Type B pancreatic cell (in vitro differentiated cells): Measurements from ENCODE around the gene KRTAP10-10. TPM values are rescaled to one million over a fixed set of nuclear protein-coding genes. Genes with fewer than 3 reads are reported as not detected.

Experiments used
- DNase-seq: peaks from one replicate; pipeline ENCODE4 v3.0.0; 2021; ENCODE audit warnings: mixed read lengths; ENCODE audit not compliant: unreplicated experiment; ENCODE audit errors: extremely low spot score
- H3K27ac Mint-ChIP-seq: 2 replicates; pipeline ENCODE4 v1.8.0; 2021; ENCODE audit warnings: mild to moderate bottlenecking, mixed read lengths
- H3K27me3 Mint-ChIP-seq: 2 replicates; pipeline ENCODE4 v1.8.0; 2021; ENCODE audit warnings: mixed read lengths
- H3K36me3 Mint-ChIP-seq: 2 replicates; pipeline ENCODE4 v1.8.0; 2021; ENCODE audit warnings: mixed read lengths
- H3K4me1 Mint-ChIP-seq: one replicate; pipeline ENCODE4 v1.8.0; 2021; ENCODE audit warnings: mixed read lengths; ENCODE audit not compliant: unreplicated experiment
- H3K4me3 Mint-ChIP-seq: 2 replicates; pipeline ENCODE4 v1.8.0; 2021; ENCODE audit warnings: mild to moderate bottlenecking, mixed read lengths
- H3K9me3 Mint-ChIP-seq: 2 replicates; pipeline ENCODE4 v1.8.0; 2021; ENCODE audit warnings: mixed read lengths
- CTCF ChIP-seq: fragments of 200-600 bp; sonication (generic); conservative IDR thresholded peaks from 2 replicates; pipeline ENCODE4 v1.5.0; 2021; ENCODE audit warnings: antibody characterized with exemption, mild to moderate bottlenecking
- total RNA-seq: library from RNA; stranded (reverse); gene quantifications from 2 replicates; pipeline ENCODE4 v1.2.1, GENCODE V29; 2021; ENCODE audit warnings: low replicate concordance

KRTAP10-10 gene
- total RNA-seq, 1 donor from 2014 or later = not detected

DNA sequence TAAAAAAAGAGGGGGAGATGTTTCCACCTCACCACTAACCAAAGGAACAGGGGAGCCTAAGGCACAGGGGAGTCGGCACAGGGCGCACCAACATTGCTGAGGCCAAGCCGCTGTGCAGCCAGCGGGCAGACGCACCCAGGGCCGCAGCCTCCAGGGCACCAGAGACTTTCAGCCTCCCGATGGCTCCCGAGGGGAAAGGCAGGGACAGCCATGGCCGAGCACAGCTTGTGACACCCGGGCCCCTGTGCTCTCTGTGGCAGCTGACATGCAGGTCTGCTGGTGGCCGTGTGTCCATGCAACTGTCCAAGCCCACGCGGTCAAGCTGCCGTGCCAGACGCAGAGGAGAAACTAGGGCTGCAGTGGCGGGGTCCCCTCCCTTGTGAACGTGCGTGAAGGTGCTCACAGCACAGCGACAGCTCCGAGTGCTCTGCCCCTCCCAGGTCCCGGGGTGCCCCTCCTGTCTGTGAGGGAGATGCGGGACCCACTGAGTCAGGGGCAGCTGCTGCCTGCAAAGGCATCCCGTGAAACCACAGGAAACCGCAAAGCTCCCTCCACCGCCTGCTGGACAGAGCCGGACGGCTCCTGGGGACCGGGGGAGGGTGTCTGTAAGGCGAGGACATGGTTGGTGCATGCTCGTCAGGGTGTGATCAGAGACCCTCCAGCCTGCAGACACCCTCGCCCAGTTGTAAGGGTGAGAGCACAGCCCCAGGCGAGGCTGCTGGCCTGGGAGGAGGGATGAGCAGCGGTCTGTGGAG is 11.6 kb downstream of the KRTAP10-10 start:
- Mint-ChIP-seq H3K36me3 (no peaks in the 10 kb centered on the region), H3K27me3 (peaks cover 9% of the 10 kb centered on the region), H3K27ac (no peak overlapping the region), H3K4me3 (no peak overlapping the region), H3K9me3 (peaks cover 9% of the 10 kb centered on the region), H3K4me1 (peaks cover 4% of the 10 kb centered on the region)
- TF ChIP-seq CTCF = no peak
- DNase-seq = peak; percentile 60

DNA sequence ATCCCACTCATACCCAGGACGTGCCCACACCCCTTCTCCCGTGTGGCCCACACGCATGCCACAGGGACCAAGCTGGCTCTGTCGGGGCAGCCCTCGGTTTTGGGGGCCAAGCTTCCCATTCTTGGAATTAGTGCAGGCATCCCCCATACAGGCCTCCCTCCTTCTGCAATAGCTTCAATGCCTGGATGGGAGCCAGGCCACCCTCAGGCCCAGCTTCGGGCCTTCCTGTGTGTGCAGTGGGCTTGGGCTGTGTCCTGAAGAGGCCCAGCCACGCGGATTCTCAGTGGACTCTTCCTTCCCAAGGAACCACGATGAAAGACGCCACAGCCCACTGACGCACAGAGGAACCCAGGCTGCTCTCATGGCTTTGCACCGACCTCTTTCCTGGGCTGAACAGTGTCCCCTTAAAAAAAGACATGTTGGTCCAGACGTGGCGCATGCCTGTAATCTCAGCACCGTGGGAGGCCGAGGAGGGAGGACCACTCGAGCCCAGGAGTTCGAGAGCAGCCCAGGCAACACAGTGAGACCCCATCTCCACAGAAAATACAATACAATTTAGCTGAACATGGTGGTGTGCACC is 12.5 kb downstream of the KRTAP10-10 start:
- no peak for TF ChIP-seq CTCF
- Mint-ChIP-seq H3K27ac (no peak overlapping the region), H3K36me3 (no peaks in the 10 kb centered on the region), H3K4me1 (peaks cover 4% of the 10 kb centered on the region), H3K9me3 (peaks cover 5% of the 10 kb centered on the region), H3K27me3 (peaks cover 7% of the 10 kb centered on the region), H3K4me3 (no peak overlapping the region)
- DNase-seq = peak; percentile 59

- Mint-ChIP-seq H3K4me1 (peaks cover 4% of the 10 kb centered on the region), H3K4me3 (no peak overlapping the region), H3K27me3 (peaks cover 7% of the 10 kb centered on the region), H3K9me3 (no peaks in the 10 kb centered on the region), H3K36me3 (no peaks in the 10 kb centered on the region), H3K27ac (no peak overlapping the region)
- TF ChIP-seq CTCF = no peak
- DNase-seq = peak; percentile 60
These were observed 13.3 kb downstream of the KRTAP10-10 start for GRCh38 chr21:44650265-44650972.

DNA sequence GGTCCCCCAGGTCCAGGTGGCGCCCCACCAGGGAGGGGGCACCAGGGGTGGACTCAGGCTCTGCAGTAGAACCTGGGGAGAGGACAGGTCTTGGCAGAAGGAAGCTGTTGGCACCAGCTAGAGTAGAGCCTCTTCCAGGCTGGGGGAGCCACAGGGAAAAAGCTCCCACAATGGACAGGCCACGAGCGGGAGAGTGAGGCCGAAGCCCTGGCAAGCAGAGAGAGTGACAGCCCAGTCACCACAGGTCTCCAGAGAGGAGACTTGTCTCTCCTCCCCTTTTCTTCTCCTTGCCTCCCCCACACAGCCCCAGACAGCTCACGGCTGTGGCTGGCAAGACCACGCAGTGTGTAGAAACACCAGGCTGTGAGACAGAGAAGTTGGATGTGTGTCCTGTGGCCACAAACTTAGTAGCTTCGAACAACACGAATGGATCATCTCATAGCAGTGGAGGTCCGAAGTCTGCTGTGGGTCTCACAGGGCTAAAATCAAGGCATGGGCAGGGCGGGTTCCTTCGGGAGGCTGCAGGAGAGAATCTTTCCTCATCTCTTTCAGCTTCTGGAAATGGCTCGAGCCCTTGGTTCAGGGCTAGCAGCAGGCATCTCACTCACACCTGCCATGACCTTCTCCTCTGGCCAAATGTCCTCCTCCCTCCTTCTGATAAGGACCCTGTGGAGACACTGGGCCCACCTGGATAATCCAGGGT is 14.0 kb downstream of the KRTAP10-10 start:
- TF ChIP-seq CTCF = no peak
- no peak overlapping the region for H3K4me3 Mint-ChIP-seq
- H3K9me3 Mint-ChIP-seq = peaks cover 2% of the 10 kb centered on the region
- peaks cover 4% of the 10 kb centered on the region for H3K4me1 Mint-ChIP-seq
- no peak overlapping the region for H3K27ac Mint-ChIP-seq
- H3K36me3 Mint-ChIP-seq = no peaks in the 10 kb centered on the region
- peaks cover 7% of the 10 kb centered on the region for H3K27me3 Mint-ChIP-seq
- peak; percentile 39 for DNase-seq

- Mint-ChIP-seq H3K27ac (no peak overlapping the region), H3K4me1 (no peaks in the 10 kb centered on the region), H3K27me3 (no peaks in the 10 kb centered on the region), H3K36me3 (no peaks in the 10 kb centered on the region), H3K4me3 (no peak overlapping the region), H3K9me3 (peaks cover 13% of the 10 kb centered on the region)
- TF ChIP-seq CTCF = no peak
- DNase-seq = peak; percentile 48
These were observed 16.0 kb downstream of the KRTAP10-10 start for GRCh38 chr21:44653123-44653522.
